H9 (cell line): Measurements from ENCODE around the gene TPD52L2. TPM values are rescaled to one million over a fixed set of nuclear protein-coding genes. Genes with fewer than 3 reads are reported as not detected.

ENCODE experiments used
- DNase-seq: peaks from one replicate; pipeline ENCODE4 v3.0.0-alpha.2; 2017
- H2AFZ ChIP-seq: one replicate; pipeline ENCODE4 v1.6.1; 2013; ENCODE audit warnings: mild to moderate bottlenecking, low read length, control low read depth, moderate library complexity
- H2AK5ac ChIP-seq: 2 replicates; pipeline ENCODE4 v1.6.1; 2013; ENCODE audit warnings: low read length, control low read depth, mixed read lengths; ENCODE audit not compliant: insufficient read length
- H2BK120ac ChIP-seq: one replicate; pipeline ENCODE4 v1.6.1; 2013; ENCODE audit warnings: low read depth, mild to moderate bottlenecking, low read length, control low read depth, inconsistent platforms; ENCODE audit not compliant: poor library complexity, severe bottlenecking
- H2BK12ac ChIP-seq: 2 replicates; pipeline ENCODE4 v1.6.1; 2013; ENCODE audit warnings: low read length, control low read depth, mixed read lengths, low read depth; ENCODE audit not compliant: insufficient read length
- H2BK15ac ChIP-seq: 2 replicates; pipeline ENCODE4 v1.6.1; 2013; ENCODE audit warnings: low read depth, low read length, control low read depth
- H2BK20ac ChIP-seq: one replicate; pipeline ENCODE4 v1.6.1; 2013; ENCODE audit warnings: low read depth, mild to moderate bottlenecking, low read length, control low read depth, inconsistent platforms; ENCODE audit not compliant: poor library complexity, severe bottlenecking
- H2BK5ac ChIP-seq: 2 replicates; pipeline ENCODE4 v1.6.1; 2013; ENCODE audit warnings: low read length, control low read depth, mixed read lengths; ENCODE audit not compliant: insufficient read length
- H3K14ac ChIP-seq: 2 replicates; pipeline ENCODE4 v1.6.1; 2013; ENCODE audit warnings: low read length, control low read depth; ENCODE audit not compliant: insufficient read depth
- H3K18ac ChIP-seq: 2 replicates; pipeline ENCODE4 v1.6.1; 2013; ENCODE audit warnings: low read depth, mild to moderate bottlenecking, mixed read lengths, low read length, control low read depth; ENCODE audit not compliant: insufficient read length
- H3K23ac ChIP-seq: 2 replicates; pipeline ENCODE4 v1.6.1; 2013; ENCODE audit warnings: low read length, control low read depth, mixed read lengths, low read depth; ENCODE audit not compliant: insufficient read length
- H3K23me2 ChIP-seq: 2 replicates; pipeline ENCODE4 v1.6.1; 2013; ENCODE audit warnings: low read depth, mild to moderate bottlenecking, mixed read lengths, low read length, control low read depth; ENCODE audit not compliant: insufficient read length, poor library complexity, severe bottlenecking
- H3K27ac ChIP-seq: 2 replicates; pipeline ENCODE4 v1.5.1; 2013; ENCODE audit warnings: low read length, control low read depth, mixed read lengths, low read depth; ENCODE audit not compliant: insufficient read length
- H3K27me3 ChIP-seq: 2 replicates; pipeline ENCODE4 v1.6.1; 2013; ENCODE audit warnings: low read length, control low read depth, inconsistent platforms; ENCODE audit not compliant: insufficient read depth
- H3K4ac ChIP-seq: 2 replicates; pipeline ENCODE4 v1.6.1; 2013; ENCODE audit warnings: low read depth, mild to moderate bottlenecking, control low read depth, inconsistent platforms, low read length, moderate library complexity
- H3K4me1 ChIP-seq: 2 replicates; pipeline ENCODE4 v1.6.1; 2013; ENCODE audit warnings: low read length, control low read depth, inconsistent platforms; ENCODE audit not compliant: insufficient read depth
- H3K4me2 ChIP-seq: 2 replicates; pipeline ENCODE4 v1.6.1; 2013; ENCODE audit warnings: low read length, control low read depth, mixed read lengths; ENCODE audit not compliant: insufficient read length, insufficient read depth
- H3K56ac ChIP-seq: 2 replicates; pipeline ENCODE4 v1.6.1; 2013; ENCODE audit warnings: low read depth, mild to moderate bottlenecking, mixed read lengths, low read length, control low read depth; ENCODE audit not compliant: insufficient read length
- H3K79me1 ChIP-seq: 2 replicates; pipeline ENCODE4 v1.6.1; 2013; ENCODE audit warnings: low read depth, mild to moderate bottlenecking, moderate library complexity, low read length, control low read depth, inconsistent platforms; ENCODE audit not compliant: insufficient read depth, poor library complexity, severe bottlenecking
- H3K79me2 ChIP-seq: 2 replicates; pipeline ENCODE4 v1.6.1; 2013; ENCODE audit warnings: low read length, control low read depth, inconsistent platforms; ENCODE audit not compliant: insufficient read depth
- H3K9ac ChIP-seq: 2 replicates; pipeline ENCODE4 v1.6.1; 2013; ENCODE audit warnings: low read length, control low read depth, mixed read lengths; ENCODE audit not compliant: insufficient read length; ENCODE audit errors: extremely low read depth
- H3K9me3 ChIP-seq: one replicate; pipeline ENCODE4 v1.6.1; 2013; ENCODE audit warnings: low read depth, low read length, inconsistent platforms; ENCODE audit not compliant: control insufficient read depth
- H3T11ph ChIP-seq: one replicate; pipeline ENCODE4 v1.6.1; 2013; ENCODE audit warnings: mild to moderate bottlenecking, low read length, control low read depth, inconsistent platforms
- H4K20me1 ChIP-seq: one replicate; pipeline ENCODE4 v1.6.1; 2013; ENCODE audit not compliant: control insufficient read depth, insufficient read length, insufficient read depth
- H4K5ac ChIP-seq: 2 replicates; pipeline ENCODE4 v1.6.1; 2013; ENCODE audit warnings: low read depth, mild to moderate bottlenecking, mixed read lengths, low read length, control low read depth; ENCODE audit not compliant: insufficient read length
- H4K8ac ChIP-seq: replicated peaks from 2 replicates; pipeline ENCODE4 v1.6.1; 2013; ENCODE audit warnings: low read length, control low read depth, mixed read lengths, low read depth; ENCODE audit not compliant: insufficient read length
- H4K91ac ChIP-seq: 2 replicates; pipeline ENCODE4 v1.6.1; 2013; ENCODE audit warnings: low read depth, mild to moderate bottlenecking, moderate library complexity, mixed read lengths, low read length, control low read depth; ENCODE audit not compliant: insufficient read length
- H3K27ac Mint-ChIP-seq, 3 experiments: 2 replicates in 2 of 3; 3 replicates in 1 of 3; pipeline ENCODE4 v1.8.0; 2020 to 2021; ENCODE audit warnings: mixed read lengths in 3 of 3, mild to moderate bottlenecking in 1 of 3, moderate library complexity in 1 of 3
- H3K27me3 Mint-ChIP-seq: 2 replicates; pipeline ENCODE4 v1.8.0; 2021; ENCODE audit warnings: low read depth, mild to moderate bottlenecking, moderate library complexity, mixed read lengths
- H3K36me3 Mint-ChIP-seq, 3 experiments: 2 replicates in 2 of 3; 3 replicates in 1 of 3; pipeline ENCODE4 v1.8.0; 2020 to 2021; ENCODE audit warnings: low read depth in 3 of 3, mixed read lengths in 3 of 3; ENCODE audit not compliant: insufficient read depth in 1 of 3
- H3K4me1 Mint-ChIP-seq, 2 experiments: 2 replicates each; pipeline ENCODE4 v1.8.0; 2020; ENCODE audit warnings: mixed read lengths in 2 of 2
- H3K4me3 Mint-ChIP-seq, 2 experiments: 2 replicates in 1 of 2; 3 replicates in 1 of 2; pipeline ENCODE4 v1.8.0; 2020 to 2021; ENCODE audit warnings: mild to moderate bottlenecking in 2 of 2, mixed read lengths in 2 of 2, moderate library complexity in 1 of 2
- H3K9me3 Mint-ChIP-seq, 2 experiments: 2 replicates in 1 of 2; 3 replicates in 1 of 2; pipeline ENCODE4 v1.8.0; 2020; ENCODE audit warnings: mild to moderate bottlenecking in 2 of 2, mixed read lengths in 2 of 2, moderate library complexity in 1 of 2
- WGBS: extraction: QIAGEN DNeasy Blood & Tissue Kit; methylation state at CpG from one replicate; pipeline ENCODE4 v1.1.7; 2013; ENCODE audit warnings: missing lambda C conversion rate, low lambda C conversion rate, mixed read lengths; ENCODE audit not compliant: insufficient read length; ENCODE audit errors: extremely low coverage; 5-methylcytosine and 5-hydroxymethylcytosine counted together
- total RNA-seq: library from RNA; stranded (reverse); gene quantifications from 2 replicates; pipeline ENCODE4 v1.2.1, GENCODE V29; 2021
- TF ChIP-seq, protein P1 (sequence below): fragments of 200-600 bp; sonication (generic); conservative IDR thresholded peaks from 3 replicates; pipeline ENCODE4 v1.8.0; 2021; ENCODE audit warnings: antibody characterized with exemption, mild to moderate bottlenecking

The TPD52L2 gene
- total RNA-seq, 1 experiment from 2014 or later, result 94.1 TPM

DNA sequence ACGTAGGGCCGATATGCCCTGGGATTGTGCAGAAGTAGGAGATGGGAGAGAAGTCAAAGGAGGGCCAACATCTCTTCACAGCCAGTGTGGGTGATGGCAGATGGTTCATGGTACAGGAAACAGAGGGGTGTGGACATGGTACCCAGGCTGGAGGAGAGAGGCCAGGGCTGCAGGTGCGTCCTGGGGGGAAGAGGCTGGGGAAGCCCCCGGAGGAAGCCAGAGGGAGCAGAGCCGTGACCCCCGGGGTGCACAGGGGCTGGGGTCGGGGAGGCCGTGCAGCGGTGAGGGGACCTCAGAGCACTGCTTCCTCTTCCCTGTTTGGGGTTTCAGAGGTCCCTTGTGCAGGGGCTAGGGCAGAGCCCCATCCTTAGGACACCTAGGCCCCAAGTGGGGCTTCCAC lies 22.8 kb upstream of the TPD52L2 start:
- H4K8ac ChIP-seq, result no peak overlapping the region
- peaks cover 3% of the 10 kb centered on the region for H3K23me2 ChIP-seq
- Mint-ChIP-seq H3K27me3 (peaks cover 4% of the 10 kb centered on the region), H3K27ac (no peak overlapping the region), H3K36me3 (no peaks in the 10 kb centered on the region), H3K4me1 (peaks cover 10 to 21% of the 10 kb centered on the region in 2 experiments), H3K9me3 (no peaks in the 10 kb centered on the region), H3K4me3 (no peak overlapping the region)
- H3K4ac ChIP-seq, result no peak overlapping the region
- no peak overlapping the region for H4K5ac ChIP-seq
- no peak overlapping the region for H3K4me2 ChIP-seq
- H3K9ac ChIP-seq, result no peak overlapping the region
- WGBS, result no CpG with 5 or more reads among the region's 9 CpGs
- H3K9me3 ChIP-seq, result no peaks in the 10 kb centered on the region
- H3K27me3 ChIP-seq, result no peaks in the 10 kb centered on the region
- peaks cover 5% of the 10 kb centered on the region; the same call in 1 of the 2 replicates for H3K4me1 ChIP-seq
- H3K23ac ChIP-seq, result no peak overlapping the region
- no peak overlapping the region for H2AK5ac ChIP-seq
- H3K79me1 ChIP-seq, result no peaks in the 10 kb centered on the region
- H3K27ac ChIP-seq, result no peak overlapping the region
- no peaks in the 10 kb centered on the region for H4K20me1 ChIP-seq
- TF ChIP-seq, protein P1, sequence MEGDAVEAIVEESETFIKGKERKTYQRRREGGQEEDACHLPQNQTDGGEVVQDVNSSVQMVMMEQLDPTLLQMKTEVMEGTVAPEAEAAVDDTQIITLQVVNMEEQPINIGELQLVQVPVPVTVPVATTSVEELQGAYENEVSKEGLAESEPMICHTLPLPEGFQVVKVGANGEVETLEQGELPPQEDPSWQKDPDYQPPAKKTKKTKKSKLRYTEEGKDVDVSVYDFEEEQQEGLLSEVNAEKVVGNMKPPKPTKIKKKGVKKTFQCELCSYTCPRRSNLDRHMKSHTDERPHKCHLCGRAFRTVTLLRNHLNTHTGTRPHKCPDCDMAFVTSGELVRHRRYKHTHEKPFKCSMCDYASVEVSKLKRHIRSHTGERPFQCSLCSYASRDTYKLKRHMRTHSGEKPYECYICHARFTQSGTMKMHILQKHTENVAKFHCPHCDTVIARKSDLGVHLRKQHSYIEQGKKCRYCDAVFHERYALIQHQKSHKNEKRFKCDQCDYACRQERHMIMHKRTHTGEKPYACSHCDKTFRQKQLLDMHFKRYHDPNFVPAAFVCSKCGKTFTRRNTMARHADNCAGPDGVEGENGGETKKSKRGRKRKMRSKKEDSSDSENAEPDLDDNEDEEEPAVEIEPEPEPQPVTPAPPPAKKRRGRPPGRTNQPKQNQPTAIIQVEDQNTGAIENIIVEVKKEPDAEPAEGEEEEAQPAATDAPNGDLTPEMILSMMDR, result no peak
- no peak for DNase-seq
- no peak overlapping the region for H2AFZ ChIP-seq
- no peak overlapping the region for H3K18ac ChIP-seq
- no peaks in the 10 kb centered on the region for H3K79me2 ChIP-seq
- H4K91ac ChIP-seq, result no peak overlapping the region
- H2BK15ac ChIP-seq, result no peak overlapping the region
- H2BK12ac ChIP-seq, result no peak overlapping the region
- H2BK20ac ChIP-seq, result no peak overlapping the region
- H2BK5ac ChIP-seq, result no peak overlapping the region
- H3T11ph ChIP-seq, result no peak overlapping the region
- H2BK120ac ChIP-seq, result no peak overlapping the region
- no peak overlapping the region for H3K56ac ChIP-seq
- no peak overlapping the region for H3K14ac ChIP-seq
